ENCODE data around the gene COMMD1.
A peak's percentile ranks its signal among the peaks of the same experiment; 100 is the strongest.
"Not testable (repeated sequence)": the region's sequence is repeated elsewhere in the genome, so short reads cannot be mapped to it uniquely, and the experiment has no call there.

The COMMD1 gene

DNA sequence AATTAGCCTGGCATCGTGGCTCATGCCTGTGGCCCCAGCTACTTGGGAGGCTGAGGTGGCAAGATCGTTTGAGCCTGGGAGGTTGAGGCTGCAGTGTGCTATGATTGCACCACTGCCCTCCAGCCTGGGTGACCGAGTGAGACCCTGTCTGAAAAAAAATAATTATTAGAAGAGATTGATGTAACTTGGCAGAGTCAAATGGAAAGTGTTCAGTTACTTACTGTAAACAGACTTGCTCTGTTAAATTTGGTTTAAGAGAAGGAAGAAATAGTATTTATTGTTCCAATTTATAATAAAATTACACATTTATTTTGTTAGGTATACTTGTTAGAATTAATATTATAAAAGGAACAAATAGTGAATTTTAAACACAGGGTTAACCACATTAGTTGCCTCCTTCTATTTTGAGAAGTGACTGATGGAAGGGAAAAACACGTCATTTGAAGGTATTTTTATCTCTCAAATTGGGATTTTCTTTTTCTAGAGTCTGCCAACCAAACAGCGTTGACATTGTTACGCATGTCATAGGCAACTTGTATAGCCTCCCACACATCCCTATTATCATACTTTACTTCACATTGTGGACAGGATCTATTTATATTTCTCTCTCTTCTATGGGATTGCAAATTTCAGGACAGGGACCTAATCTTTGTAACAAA lies 171.6 kb downstream of the COMMD1 start:
- peak; percentile 30 for DNase-seq

GRCh38 chr2:62084801-62085200 lies 179.3 kb downstream of the COMMD1 start:
- DNase-seq = no peak

- no peak for DNase-seq
Measured at GRCh38 chr2:62089658-62090057, 184.2 kb downstream of the COMMD1 start.

DNA sequence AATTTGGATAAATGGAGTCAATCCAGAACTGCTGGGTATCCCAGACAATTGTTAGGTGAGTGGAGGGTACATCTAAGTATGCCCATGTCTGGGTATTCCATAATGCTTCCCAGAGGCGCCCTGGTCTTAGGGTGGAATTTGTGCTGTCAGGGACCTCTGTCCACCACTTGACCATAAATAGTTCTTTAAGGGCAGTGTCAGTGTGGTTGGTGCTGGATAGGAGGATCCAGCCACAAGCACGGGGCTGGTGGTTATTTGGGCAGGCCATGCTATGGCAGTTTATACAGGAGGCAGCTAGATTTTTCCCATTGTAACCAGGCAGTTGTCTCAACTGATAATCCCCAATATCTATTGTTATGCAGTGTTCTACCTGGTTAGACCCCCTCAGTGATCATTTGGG lies 186.0 kb downstream of the COMMD1 start:
- no peak for DNase-seq

- DNase-seq = peak; percentile 81
Measured at GRCh38 chr2:62099050-62099449, 193.6 kb downstream of the COMMD1 start.

- DNase-seq = peak; percentile 8
Measured at GRCh38 chr2:62099523-62100175, 194.2 kb downstream of the COMMD1 start.

- DNase-seq = no peak
Measured at GRCh38 chr2:62101886-62102285, 196.4 kb downstream of the COMMD1 start.

- DNase-seq = peak; percentile 60
Measured at GRCh38 chr2:62102402-62102920, 197.0 kb downstream of the COMMD1 start.

GRCh38 chr2:62109554-62109953 lies 204.1 kb downstream of the COMMD1 start:
- no peak for DNase-seq

DNA sequence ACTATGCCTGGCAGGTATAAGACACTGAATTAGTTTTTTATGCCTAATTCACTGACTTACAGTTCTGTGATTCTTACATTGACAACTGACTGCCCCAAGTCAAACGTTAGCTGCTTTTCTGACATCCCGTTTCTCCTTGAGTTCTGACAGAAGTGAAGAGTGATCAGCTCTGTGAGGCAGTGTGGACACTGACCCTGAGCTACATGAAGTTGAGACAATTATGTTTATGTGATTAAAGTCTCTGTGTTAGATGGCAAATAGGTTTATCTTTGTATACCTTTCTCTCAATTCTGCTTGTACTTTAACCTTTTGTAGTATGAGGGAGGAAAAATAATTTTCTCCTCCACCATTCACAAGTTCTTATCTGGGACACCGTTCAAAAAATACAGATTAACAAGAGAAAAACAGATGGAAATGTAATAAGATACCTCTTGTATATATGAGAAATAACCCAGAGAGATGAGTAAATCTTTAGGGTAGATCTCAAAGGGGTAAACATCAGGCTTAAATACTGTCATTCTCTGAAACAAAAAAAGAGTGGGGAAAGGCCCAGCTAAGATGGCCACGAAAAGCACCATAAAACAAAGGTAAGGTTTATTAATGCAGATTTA lies 205.0 kb downstream of the COMMD1 start:
- no peak for DNase-seq

- no peak for DNase-seq
Measured at GRCh38 chr2:62112179-62112578, 206.7 kb downstream of the COMMD1 start.

GRCh38 chr2:62114564-62114963 lies 209.1 kb downstream of the COMMD1 start:
- DNase-seq = no peak

- peak; percentile 14 for DNase-seq
Measured at GRCh38 chr2:62116983-62117382, 211.5 kb downstream of the COMMD1 start.

GRCh38 chr2:62118160-62118559 lies 212.7 kb downstream of the COMMD1 start:
- no peak for DNase-seq

- peak; percentile 84 for DNase-seq
Measured at GRCh38 chr2:62119311-62119974, 214.0 kb downstream of the COMMD1 start.

- DNase-seq = not testable (repeated sequence)
Measured at GRCh38 chr2:62126239-62126638, 220.8 kb downstream of the COMMD1 start.

DNA sequence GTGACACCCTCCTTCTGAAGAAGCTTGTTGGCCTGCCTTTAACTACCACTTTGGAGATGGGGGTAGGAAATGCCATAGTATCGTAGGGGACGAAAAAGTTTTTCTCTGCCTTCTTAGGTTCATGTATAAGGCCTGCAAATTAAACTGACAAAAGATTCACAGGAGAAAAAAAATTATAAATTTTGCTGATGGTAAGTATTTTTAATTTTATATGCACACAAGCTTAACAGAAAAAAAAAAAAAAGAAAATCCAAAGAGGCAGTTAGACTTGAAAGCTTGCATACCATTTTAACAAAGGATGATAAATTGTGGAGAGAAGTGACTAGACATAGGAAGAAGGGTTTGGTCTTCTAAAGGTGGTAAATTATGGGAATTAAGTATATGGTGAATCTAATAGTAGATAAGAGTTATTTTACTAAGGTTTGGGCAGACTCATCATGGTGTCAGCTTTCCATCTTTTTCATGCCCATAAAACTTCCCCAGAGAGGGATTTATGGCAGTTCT lies 227.9 kb downstream of the COMMD1 start:
- no peak for DNase-seq

- DNase-seq = no peak
Measured at GRCh38 chr2:62136956-62137830, 231.7 kb downstream of the COMMD1 start.

DNA sequence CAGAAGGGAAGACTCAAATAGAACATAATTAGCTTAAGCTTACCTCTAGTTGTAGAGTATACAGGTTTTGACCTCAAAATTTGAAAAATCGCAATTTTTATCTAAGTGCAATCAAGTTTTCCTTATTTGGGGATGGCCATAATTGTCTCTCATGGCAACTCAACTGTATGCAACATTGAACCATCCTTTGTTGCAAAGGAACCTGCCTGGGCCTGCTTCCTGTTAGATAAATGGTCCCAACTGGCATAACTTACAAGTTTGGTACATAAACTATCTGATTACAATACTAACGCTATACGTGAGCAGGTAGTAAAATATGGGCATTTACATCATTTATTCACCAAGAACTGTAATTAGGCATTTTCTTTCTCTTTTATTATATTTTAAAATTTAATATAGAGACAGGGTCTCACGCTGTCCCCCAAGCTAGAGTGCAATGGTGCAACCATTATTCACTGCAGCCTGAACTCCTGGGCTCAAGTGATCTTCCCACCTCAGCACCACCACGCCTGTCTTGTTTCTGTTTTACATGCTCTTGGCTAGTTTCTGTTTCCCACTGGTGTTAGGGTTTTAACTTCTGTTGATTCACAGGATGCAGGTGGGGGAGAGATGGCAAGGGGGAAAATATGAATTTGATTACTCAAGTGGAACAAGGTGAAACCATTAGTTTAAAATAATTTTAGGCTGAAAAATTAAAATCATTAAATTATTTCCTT lies 235.1 kb downstream of the COMMD1 start:
- peak; percentile 36 for DNase-seq

- DNase-seq = peak; percentile 39
Measured at GRCh38 chr2:62141142-62141740, 235.8 kb downstream of the COMMD1 start.

GRCh38 chr2:62142054-62142453 lies 236.6 kb downstream of the COMMD1 start:
- DNase-seq = peak; percentile 84

Data from MV-4-11 (cell line).